ENCODE results near the gene KRT6B.

DNA sequence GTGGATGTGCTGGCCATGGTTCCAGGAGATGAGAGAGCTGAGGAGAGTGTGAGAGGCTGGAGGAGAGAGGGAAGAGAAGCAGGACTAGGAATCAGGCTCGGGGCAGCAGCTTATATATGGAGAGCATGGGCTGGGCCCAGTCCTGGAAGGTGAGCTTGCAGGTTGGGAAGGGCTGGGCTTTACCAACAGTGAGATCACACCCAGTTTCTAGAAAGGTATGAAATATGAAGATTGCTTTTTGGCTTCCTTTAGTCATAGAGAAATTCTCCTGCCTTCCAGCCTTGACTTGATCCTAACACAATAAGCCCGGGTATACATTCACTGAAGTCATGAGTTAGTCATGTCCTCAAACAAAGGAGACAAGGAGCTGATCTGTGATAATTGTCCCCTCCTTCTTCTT, 41.2 kb upstream of the KRT6B start, which contains the start of gene KRT6A:
- TF ChIP-seq, protein P1, sequence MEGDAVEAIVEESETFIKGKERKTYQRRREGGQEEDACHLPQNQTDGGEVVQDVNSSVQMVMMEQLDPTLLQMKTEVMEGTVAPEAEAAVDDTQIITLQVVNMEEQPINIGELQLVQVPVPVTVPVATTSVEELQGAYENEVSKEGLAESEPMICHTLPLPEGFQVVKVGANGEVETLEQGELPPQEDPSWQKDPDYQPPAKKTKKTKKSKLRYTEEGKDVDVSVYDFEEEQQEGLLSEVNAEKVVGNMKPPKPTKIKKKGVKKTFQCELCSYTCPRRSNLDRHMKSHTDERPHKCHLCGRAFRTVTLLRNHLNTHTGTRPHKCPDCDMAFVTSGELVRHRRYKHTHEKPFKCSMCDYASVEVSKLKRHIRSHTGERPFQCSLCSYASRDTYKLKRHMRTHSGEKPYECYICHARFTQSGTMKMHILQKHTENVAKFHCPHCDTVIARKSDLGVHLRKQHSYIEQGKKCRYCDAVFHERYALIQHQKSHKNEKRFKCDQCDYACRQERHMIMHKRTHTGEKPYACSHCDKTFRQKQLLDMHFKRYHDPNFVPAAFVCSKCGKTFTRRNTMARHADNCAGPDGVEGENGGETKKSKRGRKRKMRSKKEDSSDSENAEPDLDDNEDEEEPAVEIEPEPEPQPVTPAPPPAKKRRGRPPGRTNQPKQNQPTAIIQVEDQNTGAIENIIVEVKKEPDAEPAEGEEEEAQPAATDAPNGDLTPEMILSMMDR (conservative IDR thresholded peaks at IDR 0.05; ENCODE audit: low read depth, low read length) = no peak
- TF ChIP-seq EZH2 (IDR thresholded peaks at IDR 0.05; ENCODE audit: borderline replicate concordance, low read depth, low read length, poor library complexity, severe bottlenecking) = no peak
